ENCODE measurements around the gene GIMAP8. TPM values are rescaled to one million over a fixed set of nuclear protein-coding genes. Genes with fewer than 3 reads are reported as not detected.

GIMAP8 gene
- total RNA-seq, 1 donor from 2014 or later, result 42.3 TPM

DNA sequence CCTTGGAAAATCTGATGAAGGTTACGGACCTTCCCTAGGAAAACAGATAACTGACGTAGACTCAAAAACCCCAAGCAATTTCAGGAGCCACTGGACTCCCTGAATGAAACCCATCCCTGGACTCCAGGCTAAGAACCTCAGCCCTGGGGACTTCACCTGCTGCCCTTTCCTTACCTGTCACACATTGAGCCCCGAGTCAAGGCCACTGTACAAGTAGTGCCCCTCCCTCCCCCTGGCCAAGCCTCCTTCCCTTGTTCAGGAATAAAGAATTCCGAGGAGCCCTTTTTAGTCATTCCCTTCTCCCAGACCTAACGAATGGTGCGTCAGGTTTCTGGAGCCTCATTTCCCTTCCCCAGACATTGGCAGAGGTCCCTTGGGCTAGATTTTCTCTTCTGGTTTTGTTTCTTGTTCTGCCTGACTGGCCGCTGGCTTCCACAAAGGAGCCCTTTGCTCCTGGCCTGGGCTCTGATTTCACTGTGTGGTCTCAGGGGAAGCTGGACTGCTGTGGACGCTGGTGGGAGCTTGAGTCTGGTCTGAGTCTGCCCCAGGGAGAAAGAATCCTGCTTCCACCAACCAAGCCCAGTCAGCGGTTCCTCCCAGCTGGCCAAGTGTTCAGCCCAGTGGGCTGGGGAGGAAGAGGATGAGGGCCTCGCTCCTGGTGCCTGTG lies 39.6 kb upstream of the GIMAP8 start:
- H3K4me1 ChIP-seq, result peaks cover 10% of the 10 kb centered on the region

DNA sequence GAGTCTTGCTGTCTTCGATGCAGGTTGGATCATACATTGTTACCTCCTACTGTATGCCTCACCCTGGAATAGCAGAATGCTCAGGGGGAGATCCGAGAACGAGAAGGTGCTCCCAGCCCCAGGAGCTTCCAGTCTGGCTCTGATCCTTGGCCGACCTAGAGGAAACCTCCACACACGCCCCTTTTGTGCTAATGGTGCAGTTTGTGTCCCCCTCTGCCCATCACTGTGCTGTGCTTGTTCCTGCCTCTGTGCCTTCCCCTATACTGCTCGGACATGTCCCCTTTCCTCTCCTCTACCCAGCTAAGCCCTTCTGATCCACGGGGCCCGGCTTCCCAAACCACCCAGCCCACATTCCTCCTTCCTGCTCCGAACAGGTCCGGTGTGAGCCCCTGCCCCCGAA lies 38.8 kb upstream of the GIMAP8 start:
- no peaks in the 10 kb centered on the region for H3K36me3 ChIP-seq
- no peaks in the 10 kb centered on the region for H3K9me3 ChIP-seq
- H3K27me3 ChIP-seq, result no peaks in the 10 kb centered on the region
- DNase-seq (no peak), ATAC-seq (no peak)
- H3K4me1 ChIP-seq, result peaks cover 2% of the 10 kb centered on the region
- intact Hi-C loops (cut with DNase I), result no loop called here
- TF ChIP-seq, protein P1, sequence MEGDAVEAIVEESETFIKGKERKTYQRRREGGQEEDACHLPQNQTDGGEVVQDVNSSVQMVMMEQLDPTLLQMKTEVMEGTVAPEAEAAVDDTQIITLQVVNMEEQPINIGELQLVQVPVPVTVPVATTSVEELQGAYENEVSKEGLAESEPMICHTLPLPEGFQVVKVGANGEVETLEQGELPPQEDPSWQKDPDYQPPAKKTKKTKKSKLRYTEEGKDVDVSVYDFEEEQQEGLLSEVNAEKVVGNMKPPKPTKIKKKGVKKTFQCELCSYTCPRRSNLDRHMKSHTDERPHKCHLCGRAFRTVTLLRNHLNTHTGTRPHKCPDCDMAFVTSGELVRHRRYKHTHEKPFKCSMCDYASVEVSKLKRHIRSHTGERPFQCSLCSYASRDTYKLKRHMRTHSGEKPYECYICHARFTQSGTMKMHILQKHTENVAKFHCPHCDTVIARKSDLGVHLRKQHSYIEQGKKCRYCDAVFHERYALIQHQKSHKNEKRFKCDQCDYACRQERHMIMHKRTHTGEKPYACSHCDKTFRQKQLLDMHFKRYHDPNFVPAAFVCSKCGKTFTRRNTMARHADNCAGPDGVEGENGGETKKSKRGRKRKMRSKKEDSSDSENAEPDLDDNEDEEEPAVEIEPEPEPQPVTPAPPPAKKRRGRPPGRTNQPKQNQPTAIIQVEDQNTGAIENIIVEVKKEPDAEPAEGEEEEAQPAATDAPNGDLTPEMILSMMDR (IDR thresholded peaks at IDR 0.05), result no peak
- H3K27ac ChIP-seq, result no peak overlapping the region
- no peak overlapping the region for H3K4me3 ChIP-seq

More for the DNA sequence above, 39.6 kb upstream of the GIMAP8 start:
- intact Hi-C loops (cut with DNase I), result no loop called here
- TF ChIP-seq, protein P1 (IDR thresholded peaks at IDR 0.05), result no peak
- H3K27ac ChIP-seq, result no peak overlapping the region
- no peak for ATAC-seq
- no peaks in the 10 kb centered on the region for H3K27me3 ChIP-seq
- H3K4me3 ChIP-seq, result no peak overlapping the region
- no peak for DNase-seq
- no peaks in the 10 kb centered on the region for H3K9me3 ChIP-seq
- H3K36me3 ChIP-seq, result no peaks in the 10 kb centered on the region

DNA sequence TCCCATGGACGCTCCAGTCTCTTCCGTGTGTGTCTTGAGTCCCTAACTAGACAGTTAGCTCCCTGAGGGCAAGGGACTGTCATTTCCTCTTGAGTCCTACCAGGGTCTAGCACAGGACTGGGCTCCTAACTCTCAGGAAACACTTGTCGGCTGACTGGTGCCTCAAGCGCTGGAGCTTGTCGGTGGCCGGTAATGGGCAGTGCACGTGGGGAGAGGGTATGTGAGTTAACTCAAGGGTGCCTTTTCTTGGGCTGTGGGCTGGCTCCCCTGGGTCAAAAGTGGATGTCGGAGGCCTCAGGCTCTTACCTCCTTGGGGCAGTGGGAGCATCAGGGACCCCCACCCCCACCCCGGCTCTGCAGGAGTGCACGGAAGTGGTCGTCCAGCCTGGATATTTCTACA lies 38.4 kb upstream of the GIMAP8 start:
- Histone ChIP-seq H3K4me1 (no peaks in the 10 kb centered on the region), H3K36me3 (no peaks in the 10 kb centered on the region), H3K9me3 (no peaks in the 10 kb centered on the region), H3K27ac (no peak overlapping the region), H3K27me3 (no peaks in the 10 kb centered on the region), H3K4me3 (no peak overlapping the region)
- ATAC-seq, result no peak
- TF ChIP-seq, protein P1 (IDR thresholded peaks at IDR 0.05), result no peak
- no peak for DNase-seq
- intact Hi-C loops (cut with DNase I), result no loop called here

DNA sequence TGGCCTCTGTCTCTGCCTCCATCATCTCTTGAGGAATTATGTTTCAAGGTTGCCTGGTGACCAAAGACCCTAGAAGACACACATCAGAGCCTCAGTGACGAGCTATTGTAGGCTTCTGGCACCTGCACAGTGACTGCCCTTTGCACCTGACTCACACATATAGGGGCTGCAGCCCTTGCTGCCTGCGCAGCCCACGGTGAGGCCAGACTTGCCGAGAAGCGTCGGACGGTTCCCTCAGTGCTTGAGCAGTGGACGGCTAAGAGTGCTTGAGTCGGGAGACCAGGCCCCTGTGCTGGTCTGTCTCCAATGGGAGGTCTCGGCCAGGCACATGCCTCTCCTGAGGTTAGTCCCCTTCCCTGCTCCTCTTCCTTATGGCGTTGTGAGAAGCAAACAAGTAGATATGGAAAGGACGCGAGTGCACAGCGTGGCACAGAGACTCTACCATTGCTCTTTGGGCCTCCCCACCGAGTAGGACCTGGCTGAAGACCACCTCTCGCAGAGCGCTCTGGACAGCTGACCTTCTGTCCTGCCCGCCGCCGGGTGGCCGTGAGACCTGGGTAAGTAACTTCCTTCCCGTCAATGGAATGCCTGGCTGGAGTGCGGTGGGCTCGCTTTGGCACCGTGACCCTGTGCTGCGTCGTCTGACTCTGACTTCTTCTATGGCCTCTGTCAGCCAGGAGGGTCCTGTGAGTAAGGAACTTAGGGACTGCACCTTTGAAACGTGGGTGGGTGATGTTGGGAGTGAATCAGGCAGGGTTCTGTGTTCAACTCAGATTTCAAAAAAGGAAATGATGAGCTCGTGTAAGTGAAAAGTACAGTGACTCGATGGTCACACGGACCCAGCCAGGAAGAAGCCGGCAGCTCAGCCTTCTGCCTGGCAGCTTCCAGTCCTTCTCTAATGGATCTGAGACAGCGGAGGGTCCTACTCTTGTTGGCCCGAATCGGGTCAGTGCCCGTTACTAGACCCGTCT lies 37.6 kb upstream of the GIMAP8 start:
- Histone ChIP-seq H3K9me3 (no peaks in the 10 kb centered on the region), H3K36me3 (no peaks in the 10 kb centered on the region), H3K27me3 (no peaks in the 10 kb centered on the region), H3K27ac (no peak overlapping the region), H3K4me3 (no peak overlapping the region), H3K4me1 (no peaks in the 10 kb centered on the region)
- intact Hi-C loops (cut with DNase I), result no loop called here
- TF ChIP-seq, protein P1 (IDR thresholded peaks at IDR 0.05), result no peak
- ATAC-seq (no peak), DNase-seq (no peak)

DNA sequence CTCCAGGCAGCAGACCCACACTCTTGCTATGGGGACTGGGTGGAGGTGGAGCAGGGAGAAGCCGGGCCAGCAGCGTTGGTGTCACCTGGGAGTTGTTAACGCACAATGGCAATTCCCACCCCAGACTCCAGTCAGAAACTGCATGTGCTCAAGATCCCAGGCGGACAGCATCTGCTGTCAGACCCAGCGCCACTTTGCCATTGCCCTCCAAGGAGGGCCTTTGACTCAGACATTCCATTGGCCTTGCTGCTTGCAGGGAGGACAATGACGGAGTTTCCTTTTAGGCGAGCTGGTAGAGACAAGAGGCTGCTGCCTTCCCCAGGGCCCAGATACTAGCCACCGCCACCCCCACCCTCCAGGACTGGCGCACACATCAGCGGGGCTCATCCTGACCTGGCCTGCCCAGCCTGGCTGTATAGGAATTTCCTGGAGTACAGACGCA lies 36.8 kb upstream of the GIMAP8 start:
- ATAC-seq (no peak), DNase-seq (no peak)
- intact Hi-C loops (cut with DNase I), result no loop called here
- Histone ChIP-seq H3K9me3 (no peaks in the 10 kb centered on the region), H3K4me3 (no peak overlapping the region), H3K27me3 (no peaks in the 10 kb centered on the region), H3K27ac (no peak overlapping the region), H3K4me1 (no peaks in the 10 kb centered on the region), H3K36me3 (no peaks in the 10 kb centered on the region)
- TF ChIP-seq, protein P1 (IDR thresholded peaks at IDR 0.05), result no peak
